HG02588 (cell line): ENCODE measurements around the gene ZSWIM6.
A peak's percentile ranks its signal among the peaks of the same experiment; 100 is the strongest.

Source experiments
- ATAC-seq: cut with Tn5 transposase; IDR thresholded peaks from one replicate; pipeline ENCODE4 v1.9.1; 2021; ENCODE audit warnings: mild to moderate bottlenecking, moderate library complexity; ENCODE audit not compliant: unreplicated experiment

ZSWIM6 gene

GRCh38 chr5:61306531-61307131, 25.4 kb upstream of the ZSWIM6 start:
- ATAC-seq: no peak

- ATAC-seq: no peak
These were observed 24.9 kb upstream of the ZSWIM6 start for GRCh38 chr5:61307191-61307590.

GRCh38 chr5:61307611-61308010, 24.4 kb upstream of the ZSWIM6 start:
- no peak for ATAC-seq

GRCh38 chr5:61308712-61309111, 23.3 kb upstream of the ZSWIM6 start:
- no peak for ATAC-seq

GRCh38 chr5:61309115-61309514, 22.9 kb upstream of the ZSWIM6 start:
- no peak for ATAC-seq

GRCh38 chr5:61311056-61311610, 20.9 kb upstream of the ZSWIM6 start:
- no peak for ATAC-seq

GRCh38 chr5:61311836-61312808, 19.9 kb upstream of the ZSWIM6 start:
- ATAC-seq: no peak

- ATAC-seq: no peak
These were observed 17.9 kb upstream of the ZSWIM6 start for GRCh38 chr5:61313960-61314681.

- no peak for ATAC-seq
These were observed 13.7 kb upstream of the ZSWIM6 start for GRCh38 chr5:61318376-61318775.

GRCh38 chr5:61319388-61320146, 12.5 kb upstream of the ZSWIM6 start:
- ATAC-seq: peak; percentile 99

- ATAC-seq: no peak
These were observed 11.2 kb upstream of the ZSWIM6 start for GRCh38 chr5:61320860-61321259.

GRCh38 chr5:61321669-61322068, 10.4 kb upstream of the ZSWIM6 start:
- ATAC-seq: no peak

GRCh38 chr5:61322738-61323725, 9.0 kb upstream of the ZSWIM6 start:
- no peak for ATAC-seq

- ATAC-seq: peak; percentile 20
These were observed 4.0 kb upstream of the ZSWIM6 start for GRCh38 chr5:61327760-61328753.

- ATAC-seq: no peak
These were observed 3.1 kb upstream of the ZSWIM6 start for GRCh38 chr5:61328791-61329549.

GRCh38 chr5:61329550-61330128, 2.4 kb upstream of the ZSWIM6 start:
- no peak for ATAC-seq

- no peak for ATAC-seq
These were observed 1.7 kb upstream of the ZSWIM6 start for GRCh38 chr5:61330341-61330844.
